ENCODE results near the gene LSAMP.

Gene LSAMP

GRCh38 chr3:115927197-115927596, 518.1 kb downstream of the LSAMP start:
- no peak for DNase-seq

GRCh38 chr3:115922681-115923347, 522.5 kb downstream of the LSAMP start:
- no peak for DNase-seq

- no peak for DNase-seq
These were observed 523.6 kb downstream of the LSAMP start for GRCh38 chr3:115921711-115922110.

GRCh38 chr3:115918900-115919299, 526.4 kb downstream of the LSAMP start:
- DNase-seq: no peak

- no peak for DNase-seq
These were observed 528.4 kb downstream of the LSAMP start for GRCh38 chr3:115916866-115917265.

GRCh38 chr3:115915061-115915460, 530.2 kb downstream of the LSAMP start:
- no peak for DNase-seq

GRCh38 chr3:115913069-115913686, 532.1 kb downstream of the LSAMP start:
- DNase-seq: no peak

- no peak for DNase-seq
These were observed 532.9 kb downstream of the LSAMP start for GRCh38 chr3:115912372-115912771.

GRCh38 chr3:115905871-115906270, 539.4 kb downstream of the LSAMP start:
- no peak for DNase-seq

- no peak for DNase-seq
These were observed 541.4 kb downstream of the LSAMP start for GRCh38 chr3:115903843-115904242.

- no peak for DNase-seq
These were observed 544.3 kb downstream of the LSAMP start for GRCh38 chr3:115901008-115901407.

GRCh38 chr3:115899535-115899934, 545.8 kb downstream of the LSAMP start:
- no peak for DNase-seq

GRCh38 chr3:115898656-115899410, 546.5 kb downstream of the LSAMP start:
- no peak for DNase-seq

- DNase-seq: no peak
These were observed 554.2 kb downstream of the LSAMP start for GRCh38 chr3:115891006-115891636.

GRCh38 chr3:115890579-115890978, 554.7 kb downstream of the LSAMP start:
- DNase-seq: no peak

GRCh38 chr3:115885621-115886020, 559.7 kb downstream of the LSAMP start:
- DNase-seq: no peak

- DNase-seq: no peak
These were observed 567.7 kb downstream of the LSAMP start for GRCh38 chr3:115877615-115877899.

GRCh38 chr3:115876876-115877614, 568.2 kb downstream of the LSAMP start:
- DNase-seq: no peak

- DNase-seq: no peak
These were observed 569.8 kb downstream of the LSAMP start for GRCh38 chr3:115875460-115875859.

- DNase-seq: no peak
These were observed 573.6 kb downstream of the LSAMP start for GRCh38 chr3:115871735-115872134.

- no peak for DNase-seq
These were observed 580.4 kb downstream of the LSAMP start for GRCh38 chr3:115864911-115865310.

GRCh38 chr3:115862849-115863248, 582.4 kb downstream of the LSAMP start:
- DNase-seq: peak; percentile 56

GRCh38 chr3:115862099-115862498, 583.2 kb downstream of the LSAMP start:
- DNase-seq: no peak

All from retina (tissue), 1 donor.